IPS DF 19.7 (cell line): Measurements from ENCODE around the gene ZFHX3.

Experiments
- DNase-seq: peaks from one replicate; pipeline ENCODE4 v3.0.0-alpha.2; 2013; ENCODE audit warnings: low read depth, low spot score

ZFHX3 gene

DNA sequence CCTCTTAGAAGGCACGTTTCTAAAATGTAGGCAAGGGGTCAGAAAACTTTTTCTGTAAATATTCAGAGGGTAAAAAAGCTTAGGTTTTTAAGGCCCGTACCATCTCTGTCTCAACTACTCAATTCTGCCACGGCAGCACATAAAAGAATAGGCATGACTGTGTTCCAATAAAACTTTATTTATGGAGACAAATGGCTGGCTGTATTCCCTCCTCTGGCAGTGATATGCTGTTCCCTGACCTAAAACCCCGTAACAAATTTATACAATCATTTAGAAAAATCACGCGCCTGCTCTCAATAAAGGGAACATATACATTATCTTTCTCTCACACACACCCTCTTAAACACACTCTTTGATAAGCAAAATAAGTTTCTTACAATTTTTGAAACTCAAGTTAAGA, 138.7 kb downstream of the ZFHX3 start:
- no peak for DNase-seq

DNA sequence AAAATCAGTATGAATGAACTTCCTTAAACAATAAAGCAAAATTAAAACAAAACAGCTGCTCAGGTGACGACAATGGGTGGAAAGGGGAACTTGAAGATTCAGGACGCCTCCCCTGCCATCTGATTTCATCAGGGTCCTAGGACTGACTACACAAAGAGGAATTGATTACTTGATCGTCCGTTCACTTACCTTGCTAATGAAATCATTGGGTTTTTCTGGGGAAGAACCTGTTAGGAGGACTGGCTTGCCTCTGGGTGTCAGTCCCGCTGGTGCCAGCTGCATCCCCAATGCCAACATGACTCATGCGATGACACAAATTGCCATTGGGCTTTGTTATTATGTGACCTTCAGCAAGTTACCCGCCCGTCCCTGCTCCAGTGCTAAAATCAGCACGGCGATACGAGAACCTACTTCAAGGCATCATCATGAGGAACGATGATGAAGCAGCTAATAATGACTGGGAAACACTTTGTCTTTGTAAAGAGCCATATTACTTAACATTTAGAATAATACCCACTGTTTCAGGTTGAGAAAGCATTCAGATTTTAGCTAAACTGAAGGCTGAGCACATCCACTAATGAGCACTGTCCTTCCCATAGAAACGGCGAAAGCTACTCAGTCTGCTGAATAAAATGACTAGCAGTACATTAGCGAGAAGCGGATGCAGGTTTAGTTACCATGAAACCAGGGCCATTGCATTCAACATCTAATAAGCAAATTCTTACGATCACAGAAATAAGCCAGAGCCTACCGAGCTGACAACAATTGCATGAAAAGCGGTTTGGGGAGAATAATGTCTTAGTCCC, 139.4 kb downstream of the ZFHX3 start:
- no peak for DNase-seq

DNA sequence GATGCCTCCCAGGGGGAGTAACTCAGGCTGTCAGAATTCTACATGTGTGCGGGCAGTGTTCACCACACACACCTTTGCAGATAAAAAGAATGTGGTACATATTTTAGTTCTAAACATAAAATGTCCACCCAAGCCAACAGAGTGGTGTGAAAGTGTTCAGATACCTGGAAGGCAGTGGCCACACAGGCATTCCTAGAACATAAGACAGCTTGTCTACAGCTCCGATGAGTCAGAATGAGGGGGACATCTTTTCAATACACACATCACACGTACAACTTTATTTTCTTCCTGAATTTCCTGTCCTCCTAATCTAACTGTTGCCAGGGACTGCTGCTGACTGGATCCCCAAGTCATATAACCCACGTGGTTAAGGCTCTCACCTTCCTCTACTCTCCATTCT, 142.3 kb downstream of the ZFHX3 start:
- no peak for DNase-seq

- DNase-seq = no peak
These were observed 144.8 kb downstream of the ZFHX3 start for GRCh38 chr16:72903176-72903575.

- no peak for DNase-seq
These were observed 145.7 kb downstream of the ZFHX3 start for GRCh38 chr16:72902206-72902605.

DNA sequence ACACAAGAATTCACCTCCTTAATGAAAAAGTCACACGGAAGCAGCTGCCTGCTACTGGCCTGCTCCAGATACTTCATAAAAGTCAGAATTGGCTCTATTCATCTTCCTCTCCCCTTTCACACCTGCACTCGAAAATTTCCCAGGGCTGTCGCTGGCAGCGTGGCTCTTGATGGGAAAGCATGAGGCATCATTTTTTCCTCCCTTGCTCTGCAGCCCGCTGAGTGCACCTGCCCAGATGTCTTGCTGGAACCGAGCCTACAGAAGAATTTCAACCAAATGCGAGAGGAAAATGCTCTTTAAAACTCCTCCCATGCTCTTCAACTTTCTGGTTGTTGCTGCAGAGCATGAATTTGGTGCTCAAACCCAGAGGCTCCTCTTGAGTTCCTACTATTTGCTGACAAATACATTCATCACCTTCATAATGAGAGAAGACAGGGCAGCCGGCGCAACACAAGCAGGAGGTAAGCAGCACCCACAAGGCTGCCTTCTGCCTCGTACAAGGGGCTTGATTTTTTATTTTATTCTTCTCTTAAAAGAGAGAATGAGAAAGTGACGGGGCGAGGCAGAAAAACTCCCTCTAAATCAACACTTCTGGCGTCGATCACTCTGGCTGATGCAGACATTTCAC, 146.8 kb downstream of the ZFHX3 start:
- no peak for DNase-seq

DNA sequence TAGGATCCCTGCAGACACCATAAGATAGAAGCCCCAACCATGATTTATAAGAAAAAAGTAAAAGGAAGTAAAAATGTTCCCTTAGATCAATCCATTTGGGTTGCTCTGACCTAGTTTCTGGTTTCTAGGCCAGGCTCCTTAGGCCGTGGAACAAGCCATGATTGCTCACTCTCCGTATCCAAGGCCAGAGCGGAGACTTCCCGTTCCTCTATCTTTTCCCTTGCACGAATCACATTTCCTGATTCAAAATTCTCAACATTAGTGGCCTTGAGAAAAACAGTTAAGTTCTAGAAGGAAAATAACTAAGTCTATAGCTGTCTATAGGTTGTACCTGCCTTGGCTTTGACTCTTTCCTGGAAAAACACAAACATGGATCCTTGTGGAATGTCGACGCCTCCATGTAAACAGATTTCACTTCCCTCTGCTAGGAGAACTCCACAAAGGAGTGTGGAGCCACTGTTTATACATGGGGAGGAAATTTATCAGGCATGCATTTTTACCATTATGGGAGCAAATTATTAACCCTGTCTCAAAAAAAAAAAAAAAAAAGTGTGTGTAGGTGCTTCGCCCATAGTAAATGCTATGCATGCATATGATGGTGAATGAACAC, 149.6 kb downstream of the ZFHX3 start:
- DNase-seq = no peak

DNA sequence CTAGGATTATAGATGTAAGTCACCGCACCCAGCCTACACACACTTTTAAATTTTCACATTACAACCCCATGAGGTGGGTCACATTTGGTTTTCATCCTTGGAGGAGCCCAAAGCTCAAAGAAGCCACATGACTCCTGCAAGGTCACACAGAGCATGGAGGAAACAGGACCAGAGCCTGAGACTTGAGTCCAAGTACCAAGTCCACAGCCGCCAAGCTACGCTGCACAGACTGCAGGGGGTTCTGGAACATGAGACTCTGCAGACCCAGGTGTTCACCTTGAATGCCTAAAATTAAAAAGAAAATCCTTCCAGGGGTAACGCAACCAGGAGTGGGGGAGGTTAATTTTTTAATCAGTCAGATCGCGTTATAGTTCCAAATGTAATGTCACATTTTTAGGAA, 150.2 kb downstream of the ZFHX3 start:
- no peak for DNase-seq

GRCh38 chr16:72896485-72897118, 151.3 kb downstream of the ZFHX3 start:
- DNase-seq = no peak

DNA sequence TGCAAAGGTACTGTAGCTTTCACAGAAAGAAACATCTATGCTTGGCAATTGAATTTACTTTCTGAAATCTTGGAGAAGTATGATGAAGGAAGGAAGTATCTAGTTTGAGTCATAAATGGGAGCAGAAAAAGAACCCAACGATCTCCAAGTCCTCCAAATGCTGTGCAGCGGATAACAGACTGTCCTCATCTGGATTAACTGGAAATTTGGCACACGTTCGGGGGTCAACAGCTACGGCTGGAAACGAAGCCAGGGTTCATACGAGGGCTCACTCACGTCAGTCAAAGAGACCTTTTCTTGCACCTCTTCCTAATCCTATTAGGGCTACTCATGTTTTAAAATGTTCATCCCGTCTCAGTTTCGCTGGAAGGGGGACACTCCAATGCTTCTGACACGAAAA, 152.0 kb downstream of the ZFHX3 start:
- DNase-seq = no peak

GRCh38 chr16:72894293-72895151, 153.4 kb downstream of the ZFHX3 start:
- DNase-seq = no peak

DNA sequence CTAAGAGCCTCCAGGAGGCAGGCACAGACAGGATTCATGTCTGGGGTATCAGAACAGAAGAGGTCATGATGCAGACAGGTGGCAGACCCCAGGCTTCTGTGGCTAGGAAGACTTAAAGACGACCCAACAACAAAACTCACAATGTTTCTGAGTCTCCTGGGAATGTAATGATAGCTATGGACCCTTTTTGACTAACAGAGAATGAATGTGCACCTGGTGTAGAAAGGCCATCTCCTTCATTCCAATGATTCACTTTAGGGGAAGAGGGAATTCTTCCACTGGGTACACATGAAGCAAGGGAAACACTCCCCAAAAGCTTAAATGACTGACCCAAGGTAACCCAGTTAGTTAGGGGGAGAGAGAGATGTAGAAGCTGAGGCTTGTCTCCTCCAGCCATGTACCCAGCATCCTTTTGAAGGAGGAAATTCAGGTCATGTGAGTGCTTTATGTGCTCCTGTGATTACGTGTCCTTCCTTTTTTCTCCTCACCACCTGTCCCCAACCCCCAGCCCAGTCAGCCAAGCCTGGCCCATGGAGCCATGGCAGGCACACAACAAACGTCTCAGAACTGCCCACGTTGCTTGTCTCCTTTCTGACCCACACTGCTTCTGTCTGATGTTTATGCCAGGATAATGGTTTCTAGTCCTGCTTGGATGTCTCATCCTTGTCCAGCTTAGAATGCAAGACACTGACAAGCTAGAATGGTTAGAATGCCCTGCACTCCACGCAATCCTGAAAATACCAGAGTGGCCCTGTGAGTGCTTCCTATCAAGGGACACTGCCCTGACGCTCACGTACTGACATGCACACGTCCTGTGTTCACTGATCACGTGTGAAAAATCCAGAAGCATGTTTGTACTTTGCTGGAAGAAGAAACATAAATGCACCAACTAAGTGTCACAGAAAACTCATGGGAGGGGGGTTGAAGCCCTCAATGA, 156.4 kb downstream of the ZFHX3 start:
- no peak for DNase-seq

DNA sequence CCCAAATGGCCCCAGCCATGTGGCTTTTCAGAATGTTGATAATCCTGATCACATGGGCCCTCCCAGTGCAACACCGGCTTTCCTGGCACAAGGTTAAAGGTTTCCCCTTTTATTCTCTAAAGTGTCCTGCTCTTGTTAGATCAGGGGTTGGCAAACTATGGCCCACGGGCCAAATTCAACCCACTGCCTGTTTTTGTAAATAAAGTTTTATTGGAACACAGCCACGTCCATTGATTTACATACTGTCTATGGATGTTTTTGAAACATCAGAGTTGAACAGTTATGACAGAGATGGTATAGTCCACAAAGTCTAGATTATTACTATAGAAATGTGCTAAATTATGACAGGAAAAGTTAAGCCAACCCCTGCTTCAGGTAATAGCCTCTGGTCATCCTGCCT, 157.3 kb downstream of the ZFHX3 start:
- DNase-seq = no peak

GRCh38 chr16:72889616-72890582, 158.0 kb downstream of the ZFHX3 start:
- no peak for DNase-seq

GRCh38 chr16:72887537-72887936, 160.4 kb downstream of the ZFHX3 start:
- no peak for DNase-seq

- no peak for DNase-seq
These were observed 161.5 kb downstream of the ZFHX3 start for GRCh38 chr16:72886346-72886974.

DNA sequence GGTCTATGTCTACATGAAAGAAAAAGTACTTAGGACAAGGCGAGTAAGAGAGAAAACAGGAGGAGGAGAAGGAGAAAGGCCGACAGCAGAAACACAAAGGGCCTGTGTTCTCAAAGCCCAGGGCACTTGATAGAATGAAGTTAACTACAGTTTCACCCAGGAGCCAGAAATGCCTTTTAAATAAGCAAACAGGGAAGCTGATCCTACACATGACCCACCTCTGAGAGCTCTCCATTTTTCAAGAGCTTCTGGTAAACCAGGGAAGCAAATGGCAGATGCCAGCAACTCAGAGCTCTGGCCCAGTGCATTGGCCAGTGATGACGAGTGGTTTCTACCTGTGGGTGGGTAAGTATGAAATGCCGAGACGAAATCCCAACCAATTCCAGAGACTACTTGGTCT, 163.4 kb downstream of the ZFHX3 start:
- no peak for DNase-seq

GRCh38 chr16:72884037-72884436, 163.9 kb downstream of the ZFHX3 start:
- no peak for DNase-seq

DNA sequence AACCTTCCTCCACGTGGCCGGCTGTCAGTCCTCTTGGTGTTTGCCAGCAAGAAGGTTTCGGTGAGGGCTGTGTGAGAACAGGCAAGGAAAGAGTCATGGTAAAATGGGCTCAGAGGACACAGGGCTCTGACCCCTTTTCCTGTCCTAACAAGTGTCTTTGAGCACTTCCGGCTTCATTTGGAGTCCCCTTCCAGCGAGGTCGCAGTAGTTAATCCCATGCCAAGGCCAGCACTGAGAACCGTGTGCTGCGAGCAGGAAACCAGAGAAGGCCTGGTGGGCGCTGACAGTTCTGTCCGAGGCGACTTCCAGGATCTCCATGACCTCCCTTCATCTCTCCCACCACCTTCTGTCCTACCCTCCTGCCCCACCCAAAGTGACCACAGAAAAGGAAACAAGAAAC, 168.1 kb downstream of the ZFHX3 start:
- no peak for DNase-seq
